Measurements from ENCODE around the gene NEMP1.

NEMP1 gene

GRCh38 chr12:57011438-57012424 is 66.9 kb downstream of the NEMP1 start:
- no peaks in the 10 kb centered on the region for H4K20me1 ChIP-seq (ENCODE audit: low read depth, low read length)
- no peak overlapping the region for H3K9ac ChIP-seq (ENCODE audit: low read length)
- no peak overlapping the region for H3K27ac ChIP-seq (ENCODE audit: low read depth, low read length)
- peaks cover 10% of the 10 kb centered on the region; the same call in 1 of the 2 replicates for H3F3A ChIP-seq (ENCODE audit: insufficient read depth)
- no peak overlapping the region for H2AFZ ChIP-seq (ENCODE audit: low read depth, low read length, severe bottlenecking)
- H3K9me3 ChIP-seq (ENCODE audit: insufficient read depth, low read length) = no peaks in the 10 kb centered on the region
- TF ChIP-seq CTCF (IDR thresholded peaks at IDR 0.05; ENCODE audit: insufficient read depth, low read length, poor library complexity, severe bottlenecking) = no peak
- no peak for TF ChIP-seq EZH2phosphoT487 (conservative IDR thresholded peaks at IDR 0.05; ENCODE audit: low read length)
- H3K4me2 ChIP-seq (ENCODE audit: low read depth, low read length, poor library complexity, severe bottlenecking) = no peak overlapping the region
- H3K4me3 ChIP-seq (ENCODE audit: insufficient read depth, low read length, poor library complexity, severe bottlenecking) = no peak overlapping the region
- no peaks in the 10 kb centered on the region for H3K36me3 ChIP-seq (ENCODE audit: low read length)
- H3K27me3 ChIP-seq (ENCODE audit: low read length) = no peaks in the 10 kb centered on the region
- no peaks in the 10 kb centered on the region for H3K9me2 ChIP-seq (replicated peaks; ENCODE audit: insufficient read depth, low read length)
- no peaks in the 10 kb centered on the region for H3K79me2 ChIP-seq (ENCODE audit: insufficient read depth, low read length)

- Histone ChIP-seq H3K9me2 (replicated peaks; ENCODE audit: insufficient read depth, low read length) (no peaks in the 10 kb centered on the region), H3K4me2 (ENCODE audit: low read depth, low read length, poor library complexity, severe bottlenecking) (no peak overlapping the region), H3K9ac (ENCODE audit: low read length) (no peak overlapping the region), H3K27me3 (ENCODE audit: low read length) (no peaks in the 10 kb centered on the region), H3K36me3 (ENCODE audit: low read length) (no peaks in the 10 kb centered on the region), H3K4me3 (ENCODE audit: insufficient read depth, low read length, poor library complexity, severe bottlenecking) (no peak overlapping the region), H3K79me2 (ENCODE audit: insufficient read depth, low read length) (peaks cover 4% of the 10 kb centered on the region; the same call in 1 of the 2 replicates), H4K20me1 (ENCODE audit: low read depth, low read length) (no peaks in the 10 kb centered on the region), H2AFZ (ENCODE audit: low read depth, low read length, severe bottlenecking) (no peak overlapping the region), H3K9me3 (ENCODE audit: insufficient read depth, low read length) (no peaks in the 10 kb centered on the region), H3K27ac (ENCODE audit: low read depth, low read length) (no peak overlapping the region), H3F3A (ENCODE audit: insufficient read depth) (peaks cover 10% of the 10 kb centered on the region; the same call in 1 of the 2 replicates)
- TF ChIP-seq CTCF (IDR thresholded peaks at IDR 0.05; ENCODE audit: insufficient read depth, low read length, poor library complexity, severe bottlenecking) = no peak
- TF ChIP-seq EZH2phosphoT487 (conservative IDR thresholded peaks at IDR 0.05; ENCODE audit: low read length) = no peak
Measured at GRCh38 chr12:57010627-57011247, 67.9 kb downstream of the NEMP1 start.

- no peak overlapping the region for H2AFZ ChIP-seq (ENCODE audit: low read depth, low read length, severe bottlenecking)
- no peaks in the 10 kb centered on the region for H3K9me3 ChIP-seq (ENCODE audit: insufficient read depth, low read length)
- H3K36me3 ChIP-seq (ENCODE audit: low read length) = no peaks in the 10 kb centered on the region
- H4K20me1 ChIP-seq (ENCODE audit: low read depth, low read length) = no peaks in the 10 kb centered on the region
- H3K4me2 ChIP-seq (ENCODE audit: low read depth, low read length, poor library complexity, severe bottlenecking) = no peak overlapping the region
- H3K27me3 ChIP-seq (ENCODE audit: low read length) = no peaks in the 10 kb centered on the region
- H3K4me3 ChIP-seq (ENCODE audit: insufficient read depth, low read length, poor library complexity, severe bottlenecking) = no peak overlapping the region
- H3F3A ChIP-seq (ENCODE audit: insufficient read depth) = peaks cover 10% of the 10 kb centered on the region; the same call in 1 of the 2 replicates
- no peak for TF ChIP-seq EZH2phosphoT487 (conservative IDR thresholded peaks at IDR 0.05; ENCODE audit: low read length)
- TF ChIP-seq CTCF (IDR thresholded peaks at IDR 0.05; ENCODE audit: insufficient read depth, low read length, poor library complexity, severe bottlenecking) = no peak
- H3K9me2 ChIP-seq (replicated peaks; ENCODE audit: insufficient read depth, low read length) = no peaks in the 10 kb centered on the region
- peaks cover 7% of the 10 kb centered on the region; the same call in 1 of the 2 replicates for H3K79me2 ChIP-seq (ENCODE audit: insufficient read depth, low read length)
- H3K9ac ChIP-seq (ENCODE audit: low read length) = no peak overlapping the region
- H3K27ac ChIP-seq (ENCODE audit: low read depth, low read length) = no peak overlapping the region
Measured at GRCh38 chr12:57009949-57010626, 68.5 kb downstream of the NEMP1 start.

Data from SU-DHL-6 (cell line).